Measurements from ENCODE around the gene ARHGAP27. TPM values are rescaled to one million over a fixed set of nuclear protein-coding genes. Genes with fewer than 3 reads are reported as not detected.

ARHGAP27 gene
- total and polyA plus RNA-seq, 2 of the 13 experiments (the other 11 are each of a cell fraction or from before 2014, with no cell fraction given): 15.5 to 18.9 TPM

GRCh38 chr17:45385331-45385997 lies 47.2 kb downstream of the ARHGAP27 start (continued):
- TF ChIP-seq SUZ12 (IDR thresholded peaks at IDR 0.05; ENCODE audit: low read depth, low read length): peak; percentile 30; the same call in 1 of the 2 replicates
- no peak for TF ChIP-seq GTF2F1 (IDR thresholded peaks at IDR 0.05; ENCODE audit: low read length)
- TF ChIP-seq, protein P1, sequence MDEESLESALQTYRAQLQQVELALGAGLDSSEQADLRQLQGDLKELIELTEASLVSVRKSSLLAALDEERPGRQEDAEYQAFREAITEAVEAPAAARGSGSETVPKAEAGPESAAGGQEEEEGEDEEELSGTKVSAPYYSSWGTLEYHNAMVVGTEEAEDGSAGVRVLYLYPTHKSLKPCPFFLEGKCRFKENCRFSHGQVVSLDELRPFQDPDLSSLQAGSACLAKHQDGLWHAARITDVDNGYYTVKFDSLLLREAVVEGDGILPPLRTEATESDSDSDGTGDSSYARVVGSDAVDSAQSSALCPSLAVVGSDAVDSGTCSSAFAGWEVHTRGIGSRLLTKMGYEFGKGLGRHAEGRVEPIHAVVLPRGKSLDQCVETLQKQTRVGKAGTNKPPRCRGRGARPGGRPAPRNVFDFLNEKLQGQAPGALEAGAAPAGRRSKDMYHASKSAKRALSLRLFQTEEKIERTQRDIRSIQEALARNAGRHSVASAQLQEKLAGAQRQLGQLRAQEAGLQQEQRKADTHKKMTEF (CRISPR knock-in tag; IDR thresholded peaks at IDR 0.05): peak; percentile 60; the same call in 1 of the 2 replicates
- TF ChIP-seq MIER2 (CRISPR knock-in tag; IDR thresholded peaks at IDR 0.05): peak; percentile 68; the same call in 1 of the 2 replicates
- TF ChIP-seq, protein P2, sequence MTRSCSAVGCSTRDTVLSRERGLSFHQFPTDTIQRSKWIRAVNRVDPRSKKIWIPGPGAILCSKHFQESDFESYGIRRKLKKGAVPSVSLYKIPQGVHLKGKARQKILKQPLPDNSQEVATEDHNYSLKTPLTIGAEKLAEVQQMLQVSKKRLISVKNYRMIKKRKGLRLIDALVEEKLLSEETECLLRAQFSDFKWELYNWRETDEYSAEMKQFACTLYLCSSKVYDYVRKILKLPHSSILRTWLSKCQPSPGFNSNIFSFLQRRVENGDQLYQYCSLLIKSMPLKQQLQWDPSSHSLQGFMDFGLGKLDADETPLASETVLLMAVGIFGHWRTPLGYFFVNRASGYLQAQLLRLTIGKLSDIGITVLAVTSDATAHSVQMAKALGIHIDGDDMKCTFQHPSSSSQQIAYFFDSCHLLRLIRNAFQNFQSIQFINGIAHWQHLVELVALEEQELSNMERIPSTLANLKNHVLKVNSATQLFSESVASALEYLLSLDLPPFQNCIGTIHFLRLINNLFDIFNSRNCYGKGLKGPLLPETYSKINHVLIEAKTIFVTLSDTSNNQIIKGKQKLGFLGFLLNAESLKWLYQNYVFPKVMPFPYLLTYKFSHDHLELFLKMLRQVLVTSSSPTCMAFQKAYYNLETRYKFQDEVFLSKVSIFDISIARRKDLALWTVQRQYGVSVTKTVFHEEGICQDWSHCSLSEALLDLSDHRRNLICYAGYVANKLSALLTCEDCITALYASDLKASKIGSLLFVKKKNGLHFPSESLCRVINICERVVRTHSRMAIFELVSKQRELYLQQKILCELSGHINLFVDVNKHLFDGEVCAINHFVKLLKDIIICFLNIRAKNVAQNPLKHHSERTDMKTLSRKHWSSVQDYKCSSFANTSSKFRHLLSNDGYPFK (CRISPR knock-in tag; IDR thresholded peaks at IDR 0.05; ENCODE audit: borderline replicate concordance): no peak
- TF ChIP-seq TSC22D2 (CRISPR knock-in tag; IDR thresholded peaks at IDR 0.05; ENCODE audit: borderline replicate concordance): peak; percentile 70; the same call in 1 of the 2 replicates
- no peak for TF ChIP-seq ZNF720 (CRISPR knock-in tag; IDR thresholded peaks at IDR 0.05)
- TF ChIP-seq ZBED4 (CRISPR knock-in tag; IDR thresholded peaks at IDR 0.05; ENCODE audit: borderline replicate concordance): peak; percentile 52; the same call in 1 of the 2 replicates
- TF ChIP-seq RFXAP (CRISPR knock-in tag; IDR thresholded peaks at IDR 0.05; ENCODE audit: borderline replicate concordance): no peak
- TF ChIP-seq MAFK (conservative IDR thresholded peaks at IDR 0.05 in 1 of 2, IDR thresholded peaks at IDR 0.05 in 1 of 2; ENCODE audit: low read length in 2 of 2): peak in 1 of 2 experiments; percentile 33; a peak in 1 of 4 replicates
- peak; percentile 42; the same call in 1 of the 2 replicates for TF ChIP-seq KAT8 (CRISPR knock-in tag; IDR thresholded peaks at IDR 0.05)
- TF ChIP-seq GPN1 (CRISPR knock-in tag; IDR thresholded peaks at IDR 0.05; ENCODE audit: borderline replicate concordance): no peak
- TF ChIP-seq, protein P3, sequence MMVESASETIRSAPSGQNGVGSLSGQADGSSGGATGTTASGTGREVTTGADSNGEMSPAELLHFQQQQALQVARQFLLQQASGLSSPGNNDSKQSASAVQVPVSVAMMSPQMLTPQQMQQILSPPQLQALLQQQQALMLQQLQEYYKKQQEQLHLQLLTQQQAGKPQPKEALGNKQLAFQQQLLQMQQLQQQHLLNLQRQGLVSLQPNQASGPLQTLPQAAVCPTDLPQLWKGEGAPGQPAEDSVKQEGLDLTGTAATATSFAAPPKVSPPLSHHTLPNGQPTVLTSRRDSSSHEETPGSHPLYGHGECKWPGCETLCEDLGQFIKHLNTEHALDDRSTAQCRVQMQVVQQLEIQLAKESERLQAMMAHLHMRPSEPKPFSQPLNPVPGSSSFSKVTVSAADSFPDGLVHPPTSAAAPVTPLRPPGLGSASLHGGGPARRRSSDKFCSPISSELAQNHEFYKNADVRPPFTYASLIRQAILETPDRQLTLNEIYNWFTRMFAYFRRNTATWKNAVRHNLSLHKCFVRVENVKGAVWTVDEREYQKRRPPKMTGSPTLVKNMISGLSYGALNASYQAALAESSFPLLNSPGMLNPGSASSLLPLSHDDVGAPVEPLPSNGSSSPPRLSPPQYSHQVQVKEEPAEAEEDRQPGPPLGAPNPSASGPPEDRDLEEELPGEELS (CRISPR knock-in tag; IDR thresholded peaks at IDR 0.05): no peak
- TF ChIP-seq CBX5 (CRISPR knock-in tag; IDR thresholded peaks at IDR 0.05; ENCODE audit: borderline replicate concordance): peak; percentile 31; the same call in 1 of the 2 replicates
- TF ChIP-seq HNRNPH1 (optimal IDR thresholded peaks at IDR 0.05; ENCODE audit: low read depth, low read length): no peak
- peak; percentile 32; the same call in 1 of the 2 replicates for TF ChIP-seq HOXA3 (CRISPR knock-in tag; IDR thresholded peaks at IDR 0.05)
- no peak for TF ChIP-seq POGZ (CRISPR knock-in tag; IDR thresholded peaks at IDR 0.05)
- no peak for TF ChIP-seq LBX2 (CRISPR knock-in tag; IDR thresholded peaks at IDR 0.05; ENCODE audit: borderline replicate concordance)
- TF ChIP-seq KMT2A (CRISPR knock-in tag; IDR thresholded peaks at IDR 0.05): no peak

Measured in HepG2 (cell line).